ENCODE measurements around the gene TMEM178A.

TMEM178A gene

GRCh38 chr2:39696101-39696553 is 30.4 kb downstream of the TMEM178A start:
- no peak for TF ChIP-seq CTCF (IDR thresholded peaks at IDR 0.05)
- no peak overlapping the region for H3K9ac ChIP-seq
- H3K9me3 ChIP-seq (ENCODE audit: control insufficient read depth, low read length): no peaks in the 10 kb centered on the region
- no peaks in the 10 kb centered on the region for H3K79me2 ChIP-seq
- H3K27ac ChIP-seq: no peak overlapping the region
- H3K36me3 ChIP-seq (ENCODE audit: control insufficient read depth, insufficient read depth, low read length): no peaks in the 10 kb centered on the region
- H3K4me1 ChIP-seq: no peaks in the 10 kb centered on the region
- H2AFZ ChIP-seq: no peak overlapping the region
- H3K27me3 ChIP-seq (ENCODE audit: control insufficient read depth, insufficient read depth, low read length): no peaks in the 10 kb centered on the region
- no peak overlapping the region for H3K4me2 ChIP-seq (ENCODE audit: low read length)
- H3K4me3 ChIP-seq (ENCODE audit: low read depth, low read length): no peak overlapping the region

GRCh38 chr2:39696838-39697237 is 31.1 kb downstream of the TMEM178A start:
- H3K4me2 ChIP-seq (ENCODE audit: low read length): no peak overlapping the region
- H3K4me3 ChIP-seq (ENCODE audit: low read depth, low read length): no peak overlapping the region
- no peaks in the 10 kb centered on the region for H3K79me2 ChIP-seq

GRCh38 chr2:39697454-39697853 is 31.7 kb downstream of the TMEM178A start:
- H3K27ac ChIP-seq: no peak overlapping the region
- H3K4me1 ChIP-seq: no peaks in the 10 kb centered on the region
- H3K4me3 ChIP-seq (ENCODE audit: low read depth, low read length): no peak overlapping the region
- H3K36me3 ChIP-seq (ENCODE audit: control insufficient read depth, insufficient read depth, low read length): no peaks in the 10 kb centered on the region
- H3K9ac ChIP-seq: no peak overlapping the region
- no peak overlapping the region for H2AFZ ChIP-seq
- no peaks in the 10 kb centered on the region for H3K27me3 ChIP-seq (ENCODE audit: control insufficient read depth, insufficient read depth, low read length)
- no peak for TF ChIP-seq CTCF (IDR thresholded peaks at IDR 0.05)
- H3K79me2 ChIP-seq: no peaks in the 10 kb centered on the region
- H3K9me3 ChIP-seq (ENCODE audit: control insufficient read depth, low read length): no peaks in the 10 kb centered on the region
- H3K4me2 ChIP-seq (ENCODE audit: low read length): no peak overlapping the region

More at GRCh38 chr2:39696838-39697237, 31.1 kb downstream of the TMEM178A start:
- no peak for TF ChIP-seq CTCF (IDR thresholded peaks at IDR 0.05)
- Histone ChIP-seq H3K36me3 (ENCODE audit: control insufficient read depth, insufficient read depth, low read length) (no peaks in the 10 kb centered on the region), H3K27ac (no peak overlapping the region), H2AFZ (no peak overlapping the region), H3K4me1 (no peaks in the 10 kb centered on the region), H3K9ac (no peak overlapping the region), H3K27me3 (ENCODE audit: control insufficient read depth, insufficient read depth, low read length) (no peaks in the 10 kb centered on the region), H3K9me3 (ENCODE audit: control insufficient read depth, low read length) (no peaks in the 10 kb centered on the region)

- no peak overlapping the region for H3K27ac ChIP-seq
- H3K79me2 ChIP-seq: no peaks in the 10 kb centered on the region
- H3K27me3 ChIP-seq (ENCODE audit: control insufficient read depth, insufficient read depth, low read length): no peaks in the 10 kb centered on the region
- H3K9ac ChIP-seq: no peak overlapping the region
- H2AFZ ChIP-seq: no peak overlapping the region
- H3K4me2 ChIP-seq (ENCODE audit: low read length): no peak overlapping the region
- no peaks in the 10 kb centered on the region for H3K36me3 ChIP-seq (ENCODE audit: control insufficient read depth, insufficient read depth, low read length)
- H3K4me3 ChIP-seq (ENCODE audit: low read depth, low read length): no peak overlapping the region
- no peaks in the 10 kb centered on the region for H3K9me3 ChIP-seq (ENCODE audit: control insufficient read depth, low read length)
- H3K4me1 ChIP-seq: no peaks in the 10 kb centered on the region
- TF ChIP-seq CTCF (IDR thresholded peaks at IDR 0.05): no peak
Measured at GRCh38 chr2:39701137-39701536, 35.4 kb downstream of the TMEM178A start.

GRCh38 chr2:39703181-39703872 is 37.6 kb downstream of the TMEM178A start:
- H3K4me2 ChIP-seq (ENCODE audit: low read length): no peak overlapping the region
- no peak overlapping the region for H3K4me3 ChIP-seq (ENCODE audit: low read depth, low read length)
- no peaks in the 10 kb centered on the region for H3K27me3 ChIP-seq (ENCODE audit: control insufficient read depth, insufficient read depth, low read length)
- H3K27ac ChIP-seq: no peak overlapping the region
- no peaks in the 10 kb centered on the region for H3K79me2 ChIP-seq
- H3K4me1 ChIP-seq: no peaks in the 10 kb centered on the region
- TF ChIP-seq CTCF (IDR thresholded peaks at IDR 0.05): no peak
- no peak overlapping the region for H2AFZ ChIP-seq
- H3K36me3 ChIP-seq (ENCODE audit: control insufficient read depth, insufficient read depth, low read length): no peaks in the 10 kb centered on the region
- no peak overlapping the region for H3K9ac ChIP-seq
- H3K9me3 ChIP-seq (ENCODE audit: control insufficient read depth, low read length): no peaks in the 10 kb centered on the region

Data from parathyroid adenoma (tissue), 2 donors.